ENCODE data around the gene PRR23A. TPM values are rescaled to one million over a fixed set of nuclear protein-coding genes. Genes with fewer than 3 reads are reported as not detected.

PRR23A gene
- not detected in 3 replicates for total RNA-seq (2021)
- Bru-seq, nascent RNA, result not detected
- long read RNA-seq, experiment 1, result 0 reads
- long read RNA-seq, experiment 2, result 0 reads
- long read RNA-seq, experiment 3, result 0 reads

DNA sequence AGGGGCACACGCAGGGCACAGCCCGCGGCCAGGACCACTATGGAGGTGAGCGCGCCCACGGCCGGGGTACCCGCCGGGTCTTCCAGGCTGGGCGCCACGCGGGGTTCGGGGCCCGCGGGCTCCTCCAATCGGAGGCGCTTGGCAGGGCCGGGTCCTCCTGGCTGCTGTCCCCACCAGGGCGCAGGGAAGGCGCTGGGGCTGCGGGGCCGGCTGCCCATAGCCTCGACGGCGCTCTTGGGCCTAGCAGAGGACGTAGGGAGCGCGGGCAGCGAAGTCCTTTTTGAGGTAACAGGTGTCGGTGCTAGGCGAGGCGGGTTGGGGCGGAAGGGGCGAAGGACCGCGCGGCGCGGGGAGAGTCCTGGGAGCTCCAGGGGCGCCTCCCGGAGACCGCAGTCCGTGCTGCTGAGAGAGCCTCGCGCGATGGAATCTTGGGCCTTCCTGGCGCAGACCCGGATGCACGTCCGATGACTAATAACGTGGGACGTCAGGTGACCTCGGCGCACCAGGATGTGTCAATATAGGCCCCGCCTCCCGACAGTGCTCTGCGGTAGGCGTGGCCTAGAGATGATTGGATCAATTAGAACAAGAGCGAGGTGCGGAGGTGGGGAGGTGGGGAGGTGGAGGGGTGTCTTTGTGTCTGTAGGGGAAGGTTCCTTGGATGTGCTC is at the start of gene PRR23A:
Gene PRR23A (minus strand): TSS at position 218 of the 666 bp plus-strand sequence. CDS start 0 bp downstream, at position 218.
- Mint-ChIP-seq H3K36me3 (peaks cover 5% of the 10 kb centered on the region; the same call in 1 of the 2 replicates), H3K27me3 (ENCODE audit: low read depth) (peaks cover 2% of the 10 kb centered on the region; the same call in 1 of the 2 replicates), H3K9me3 (peaks cover 31% of the 10 kb centered on the region), H3K4me3 (no peak within 1 kb of the TSS), H3K27ac (no peak within 1 kb of the TSS), H3K4me1 (no peaks in the 10 kb centered on the region)
- no peak for ATAC-seq
- ChIA-PET POLR2A (no interaction called here), CTCF (no interaction called here)
- TF ChIP-seq, protein P1, sequence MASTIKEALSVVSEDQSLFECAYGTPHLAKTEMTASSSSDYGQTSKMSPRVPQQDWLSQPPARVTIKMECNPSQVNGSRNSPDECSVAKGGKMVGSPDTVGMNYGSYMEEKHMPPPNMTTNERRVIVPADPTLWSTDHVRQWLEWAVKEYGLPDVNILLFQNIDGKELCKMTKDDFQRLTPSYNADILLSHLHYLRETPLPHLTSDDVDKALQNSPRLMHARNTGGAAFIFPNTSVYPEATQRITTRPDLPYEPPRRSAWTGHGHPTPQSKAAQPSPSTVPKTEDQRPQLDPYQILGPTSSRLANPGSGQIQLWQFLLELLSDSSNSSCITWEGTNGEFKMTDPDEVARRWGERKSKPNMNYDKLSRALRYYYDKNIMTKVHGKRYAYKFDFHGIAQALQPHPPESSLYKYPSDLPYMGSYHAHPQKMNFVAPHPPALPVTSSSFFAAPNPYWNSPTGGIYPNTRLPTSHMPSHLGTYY (CRISPR knock-in tag; IDR thresholded peaks at IDR 0.05), result no peak
- TF ChIP-seq MXD4 (CRISPR knock-in tag; IDR thresholded peaks at IDR 0.05; ENCODE audit: borderline replicate concordance) (no peak), FOXJ3 (CRISPR knock-in tag; IDR thresholded peaks at IDR 0.05; ENCODE audit: borderline replicate concordance) (no peak), SP1 (CRISPR knock-in tag; conservative IDR thresholded peaks at IDR 0.05) (no peak), ZNF423 (CRISPR knock-in tag; IDR thresholded peaks at IDR 0.05) (no peak)
- TF ChIP-seq, protein P2, sequence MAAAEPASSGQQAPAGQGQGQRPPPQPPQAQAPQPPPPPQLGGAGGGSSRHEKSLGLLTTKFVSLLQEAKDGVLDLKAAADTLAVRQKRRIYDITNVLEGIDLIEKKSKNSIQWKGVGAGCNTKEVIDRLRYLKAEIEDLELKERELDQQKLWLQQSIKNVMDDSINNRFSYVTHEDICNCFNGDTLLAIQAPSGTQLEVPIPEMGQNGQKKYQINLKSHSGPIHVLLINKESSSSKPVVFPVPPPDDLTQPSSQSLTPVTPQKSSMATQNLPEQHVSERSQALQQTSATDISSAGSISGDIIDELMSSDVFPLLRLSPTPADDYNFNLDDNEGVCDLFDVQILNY (CRISPR knock-in tag; IDR thresholded peaks at IDR 0.05), result no peak
- no peak for DNase-seq (ENCODE audit: low spot score)

DNA sequence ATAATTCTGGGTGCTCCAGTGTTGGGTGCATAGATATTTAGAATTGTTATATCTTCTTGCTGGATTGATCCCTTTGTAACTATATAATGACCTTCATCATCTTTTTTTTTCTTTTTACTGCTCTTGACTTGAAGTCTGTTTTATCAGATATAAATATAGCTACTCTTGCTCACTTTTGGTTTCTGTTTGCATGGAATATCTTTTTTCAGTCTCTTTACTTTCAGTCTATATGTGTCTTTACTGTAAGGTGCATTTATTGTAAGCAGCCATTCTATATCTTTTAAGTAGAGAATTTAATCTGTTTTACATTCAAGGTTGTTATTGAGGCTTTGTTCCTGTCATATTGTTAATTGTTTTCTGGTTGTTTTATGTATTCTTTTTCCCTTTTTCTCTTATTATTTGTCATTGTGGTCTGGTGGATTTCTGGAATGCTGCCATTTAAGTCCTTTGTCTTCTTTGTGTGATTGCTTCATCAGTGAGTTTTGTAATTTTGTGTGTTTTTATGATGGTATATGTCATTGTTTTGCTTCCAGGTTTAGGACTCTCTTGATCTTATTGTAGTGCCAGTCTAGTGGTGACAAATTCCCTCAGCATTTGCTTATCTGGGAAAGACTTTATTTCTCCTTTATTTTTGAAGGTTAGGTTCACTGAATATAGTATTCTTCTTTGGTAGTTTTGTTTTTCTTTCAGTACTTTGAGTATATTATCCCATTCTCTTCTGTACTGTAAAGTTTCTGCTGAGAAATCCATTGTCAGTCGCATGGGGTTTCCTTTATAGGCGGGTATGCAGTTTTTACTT is 46.9 kb upstream of the PRR23A start:
- Mint-ChIP-seq H3K27me3 (ENCODE audit: low read depth) (peaks cover 5% of the 10 kb centered on the region; the same call in 1 of the 2 replicates), H3K4me1 (no peaks in the 10 kb centered on the region), H3K27ac (no peak overlapping the region), H3K9me3 (peaks cover 30% of the 10 kb centered on the region), H3K36me3 (peaks cover 3% of the 10 kb centered on the region; the same call in 1 of the 2 replicates), H3K4me3 (no peak overlapping the region)
- no peak for ATAC-seq
- no peak for DNase-seq (ENCODE audit: low spot score)
- ChIA-PET CTCF (no interaction called here), POLR2A (no interaction called here)
- TF ChIP-seq FOXK1 (CRISPR knock-in tag; IDR thresholded peaks at IDR 0.05) (no peak), RELA (CRISPR knock-in tag; IDR thresholded peaks at IDR 0.05; ENCODE audit: borderline replicate concordance) (no peak), FOXP1 (CRISPR knock-in tag; IDR thresholded peaks at IDR 0.05; ENCODE audit: borderline replicate concordance) (no peak), OVOL2 (CRISPR knock-in tag; IDR thresholded peaks at IDR 0.05; ENCODE audit: borderline replicate concordance) (no peak), JUN (CRISPR knock-in tag; IDR thresholded peaks at IDR 0.05) (no peak), ZBTB21 (CRISPR knock-in tag; IDR thresholded peaks at IDR 0.05; ENCODE audit: borderline replicate concordance) (no peak), IRF2 (CRISPR knock-in tag; IDR thresholded peaks at IDR 0.05; ENCODE audit: borderline replicate concordance, low read depth) (no peak)
- TF ChIP-seq, protein P3, sequence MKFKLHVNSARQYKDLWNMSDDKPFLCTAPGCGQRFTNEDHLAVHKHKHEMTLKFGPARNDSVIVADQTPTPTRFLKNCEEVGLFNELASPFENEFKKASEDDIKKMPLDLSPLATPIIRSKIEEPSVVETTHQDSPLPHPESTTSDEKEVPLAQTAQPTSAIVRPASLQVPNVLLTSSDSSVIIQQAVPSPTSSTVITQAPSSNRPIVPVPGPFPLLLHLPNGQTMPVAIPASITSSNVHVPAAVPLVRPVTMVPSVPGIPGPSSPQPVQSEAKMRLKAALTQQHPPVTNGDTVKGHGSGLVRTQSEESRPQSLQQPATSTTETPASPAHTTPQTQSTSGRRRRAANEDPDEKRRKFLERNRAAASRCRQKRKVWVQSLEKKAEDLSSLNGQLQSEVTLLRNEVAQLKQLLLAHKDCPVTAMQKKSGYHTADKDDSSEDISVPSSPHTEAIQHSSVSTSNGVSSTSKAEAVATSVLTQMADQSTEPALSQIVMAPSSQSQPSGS (CRISPR knock-in tag; IDR thresholded peaks at IDR 0.05; ENCODE audit: borderline replicate concordance, low read depth), result no peak
- TF ChIP-seq, protein P4, sequence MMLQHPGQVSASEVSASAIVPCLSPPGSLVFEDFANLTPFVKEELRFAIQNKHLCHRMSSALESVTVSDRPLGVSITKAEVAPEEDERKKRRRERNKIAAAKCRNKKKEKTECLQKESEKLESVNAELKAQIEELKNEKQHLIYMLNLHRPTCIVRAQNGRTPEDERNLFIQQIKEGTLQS (CRISPR knock-in tag; conservative IDR thresholded peaks at IDR 0.05), result no peak
- TF ChIP-seq, protein P1 (CRISPR knock-in tag; IDR thresholded peaks at IDR 0.05), result no peak
- TF ChIP-seq, protein P5, sequence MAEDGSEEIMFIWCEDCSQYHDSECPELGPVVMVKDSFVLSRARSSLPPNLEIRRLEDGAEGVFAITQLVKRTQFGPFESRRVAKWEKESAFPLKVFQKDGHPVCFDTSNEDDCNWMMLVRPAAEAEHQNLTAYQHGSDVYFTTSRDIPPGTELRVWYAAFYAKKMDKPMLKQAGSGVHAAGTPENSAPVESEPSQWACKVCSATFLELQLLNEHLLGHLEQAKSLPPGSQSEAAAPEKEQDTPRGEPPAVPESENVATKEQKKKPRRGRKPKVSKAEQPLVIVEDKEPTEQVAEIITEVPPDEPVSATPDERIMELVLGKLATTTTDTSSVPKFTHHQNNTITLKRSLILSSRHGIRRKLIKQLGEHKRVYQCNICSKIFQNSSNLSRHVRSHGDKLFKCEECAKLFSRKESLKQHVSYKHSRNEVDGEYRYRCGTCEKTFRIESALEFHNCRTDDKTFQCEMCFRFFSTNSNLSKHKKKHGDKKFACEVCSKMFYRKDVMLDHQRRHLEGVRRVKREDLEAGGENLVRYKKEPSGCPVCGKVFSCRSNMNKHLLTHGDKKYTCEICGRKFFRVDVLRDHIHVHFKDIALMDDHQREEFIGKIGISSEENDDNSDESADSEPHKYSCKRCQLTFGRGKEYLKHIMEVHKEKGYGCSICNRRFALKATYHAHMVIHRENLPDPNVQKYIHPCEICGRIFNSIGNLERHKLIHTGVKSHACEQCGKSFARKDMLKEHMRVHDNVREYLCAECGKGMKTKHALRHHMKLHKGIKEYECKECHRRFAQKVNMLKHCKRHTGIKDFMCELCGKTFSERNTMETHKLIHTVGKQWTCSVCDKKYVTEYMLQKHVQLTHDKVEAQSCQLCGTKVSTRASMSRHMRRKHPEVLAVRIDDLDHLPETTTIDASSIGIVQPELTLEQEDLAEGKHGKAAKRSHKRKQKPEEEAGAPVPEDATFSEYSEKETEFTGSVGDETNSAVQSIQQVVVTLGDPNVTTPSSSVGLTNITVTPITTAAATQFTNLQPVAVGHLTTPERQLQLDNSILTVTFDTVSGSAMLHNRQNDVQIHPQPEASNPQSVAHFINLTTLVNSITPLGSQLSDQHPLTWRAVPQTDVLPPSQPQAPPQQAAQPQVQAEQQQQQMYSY (CRISPR knock-in tag; IDR thresholded peaks at IDR 0.05), result no peak
- TF ChIP-seq, protein P6, sequence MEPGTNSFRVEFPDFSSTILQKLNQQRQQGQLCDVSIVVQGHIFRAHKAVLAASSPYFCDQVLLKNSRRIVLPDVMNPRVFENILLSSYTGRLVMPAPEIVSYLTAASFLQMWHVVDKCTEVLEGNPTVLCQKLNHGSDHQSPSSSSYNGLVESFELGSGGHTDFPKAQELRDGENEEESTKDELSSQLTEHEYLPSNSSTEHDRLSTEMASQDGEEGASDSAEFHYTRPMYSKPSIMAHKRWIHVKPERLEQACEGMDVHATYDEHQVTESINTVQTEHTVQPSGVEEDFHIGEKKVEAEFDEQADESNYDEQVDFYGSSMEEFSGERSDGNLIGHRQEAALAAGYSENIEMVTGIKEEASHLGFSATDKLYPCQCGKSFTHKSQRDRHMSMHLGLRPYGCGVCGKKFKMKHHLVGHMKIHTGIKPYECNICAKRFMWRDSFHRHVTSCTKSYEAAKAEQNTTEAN (CRISPR knock-in tag; IDR thresholded peaks at IDR 0.05), result no peak
- TF ChIP-seq, protein P7, sequence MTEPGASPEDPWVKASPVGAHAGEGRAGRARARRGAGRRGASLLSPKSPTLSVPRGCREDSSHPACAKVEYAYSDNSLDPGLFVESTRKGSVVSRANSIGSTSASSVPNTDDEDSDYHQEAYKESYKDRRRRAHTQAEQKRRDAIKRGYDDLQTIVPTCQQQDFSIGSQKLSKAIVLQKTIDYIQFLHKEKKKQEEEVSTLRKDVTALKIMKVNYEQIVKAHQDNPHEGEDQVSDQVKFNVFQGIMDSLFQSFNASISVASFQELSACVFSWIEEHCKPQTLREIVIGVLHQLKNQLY (CRISPR knock-in tag; IDR thresholded peaks at IDR 0.05), result no peak
- TF ChIP-seq, protein P8, sequence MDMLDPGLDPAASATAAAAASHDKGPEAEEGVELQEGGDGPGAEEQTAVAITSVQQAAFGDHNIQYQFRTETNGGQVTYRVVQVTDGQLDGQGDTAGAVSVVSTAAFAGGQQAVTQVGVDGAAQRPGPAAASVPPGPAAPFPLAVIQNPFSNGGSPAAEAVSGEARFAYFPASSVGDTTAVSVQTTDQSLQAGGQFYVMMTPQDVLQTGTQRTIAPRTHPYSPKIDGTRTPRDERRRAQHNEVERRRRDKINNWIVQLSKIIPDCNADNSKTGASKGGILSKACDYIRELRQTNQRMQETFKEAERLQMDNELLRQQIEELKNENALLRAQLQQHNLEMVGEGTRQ (CRISPR knock-in tag; IDR thresholded peaks at IDR 0.05), result no peak
